Esophagus muscularis mucosa (tissue), 4 donors: ENCODE results near the gene YTHDC1. TPM values are rescaled to one million over a fixed set of nuclear protein-coding genes. Genes with fewer than 3 reads are reported as not detected.
"Not testable (repeated sequence)": the region's sequence is repeated elsewhere in the genome, so short reads cannot be mapped to it uniquely, and the experiment has no call there.

ENCODE experiments used
- DNase-seq: peaks from one replicate; pipeline ENCODE4 v3.0.0-alpha.2; 2017; ENCODE audit errors: extremely low spot score
- H3K27ac ChIP-seq, 4 donors: fragments of 200-600 bp; sonication (generic); replicated peaks in 1 of 4; 1 replicate in 3 of 4; 2 replicates in 1 of 4; pipeline ENCODE4 v1.5.1; 2016 to 2019; ENCODE audit warnings: mild to moderate bottlenecking in 1 of 4
- H3K27me3 ChIP-seq, 4 donors: fragments of 200-600 bp; sonication (generic); one replicate each; pipeline versions ENCODE4 v1.5.1 to v1.6.0; 2016 to 2019
- H3K36me3 ChIP-seq, 4 donors: fragments of 200-600 bp; sonication (generic); one replicate each; pipeline ENCODE4 v1.5.1; 2016 to 2019
- H3K4me1 ChIP-seq, 4 donors: fragments of 200-600 bp; sonication (generic); one replicate each; pipeline ENCODE4 v1.5.1; 2016 to 2019
- H3K4me3 ChIP-seq, 4 donors: fragments of 200-600 bp; sonication (generic); 1 replicate in 2 of 4; 2 replicates in 2 of 4; pipeline ENCODE4 v1.5.1; 2016 to 2019; ENCODE audit warnings: mild to moderate bottlenecking in 4 of 4, moderate library complexity in 1 of 4
- H3K9me3 ChIP-seq, 4 donors: fragments of 200-600 bp; sonication (generic); 1 replicate in 3 of 4; 2 replicates in 1 of 4; pipeline ENCODE4 v1.5.1; 2016 to 2019
- CTCF ChIP-seq, 3 experiments: fragments of 200-600 bp in 2 of 3; fragments of 450-650 bp in 1 of 3; sonication (generic) in 2 of 3; IDR thresholded peaks; one replicate each; pipeline ENCODE4 v1.5.1; 2017 to 2019; ENCODE audit warnings: antibody characterized with exemption in 3 of 3, mild to moderate bottlenecking in 2 of 3, moderate library complexity in 1 of 3
- EP300 ChIP-seq: sonication (generic); formaldehyde crosslinking; IDR thresholded peaks from one replicate; pipeline ENCODE4 v1.6.1; 2017; ENCODE audit warnings: antibody characterized with exemption
- POLR2A ChIP-seq: fragments of 450-650 bp; IDR thresholded peaks from one replicate; pipeline ENCODE4 v1.6.1; 2017; ENCODE audit warnings: antibody characterized with exemption, moderate library complexity, mild to moderate bottlenecking, low read depth
- POLR2AphosphoS5 ChIP-seq, 2 donors: sonication (generic); formaldehyde crosslinking; IDR thresholded peaks; one replicate each; pipeline ENCODE4 v1.6.1; 2017; ENCODE audit warnings: antibody characterized with exemption in 2 of 2
- WGBS: methylation state at CpG from one replicate; pipeline ENCODE4 v1.1.5; 2018; 5-methylcytosine and 5-hydroxymethylcytosine counted together
- intact Hi-C: fragments of 100-400 bp; cut with DNase I; formaldehyde crosslinking; loops from one replicate; pipeline ENCODE4 v1.15.1; 2023
- total RNA-seq, 4 donors: library from RNA; depleted of rRNA; stranded (reverse); fragments of >200 nt; gene quantifications; one replicate each; pipeline versions ENCODE4 v1.1.0 to v1.2.1, GENCODE V29; 2016

The YTHDC1 gene
- total RNA-seq, 4 donors from 2014 or later = 55.4 to 68.7 (median 61.4) TPM

- Histone ChIP-seq H3K4me3 (no peak overlapping the region), H3K4me1 (no peaks in the 10 kb centered on the region), H3K9me3 (no peaks in the 10 kb centered on the region), H3K36me3 (no peaks in the 10 kb centered on the region), H3K27me3 (no peaks in the 10 kb centered on the region), H3K27ac (no peak overlapping the region)
- WGBS = 89% methylated on average over 1 of the region's 1 CpG
- no peak for TF ChIP-seq CTCF (IDR thresholded peaks at IDR 0.05)
- no peak for TF ChIP-seq POLR2A
- TF ChIP-seq POLR2AphosphoS5 (IDR thresholded peaks at IDR 0.05) = no peak
- TF ChIP-seq EP300 = no peak
- no peak for DNase-seq
- intact Hi-C loops = no loop called here
Measured at GRCh38 chr4:68291256-68291655, 58.6 kb downstream of the YTHDC1 start.

DNA sequence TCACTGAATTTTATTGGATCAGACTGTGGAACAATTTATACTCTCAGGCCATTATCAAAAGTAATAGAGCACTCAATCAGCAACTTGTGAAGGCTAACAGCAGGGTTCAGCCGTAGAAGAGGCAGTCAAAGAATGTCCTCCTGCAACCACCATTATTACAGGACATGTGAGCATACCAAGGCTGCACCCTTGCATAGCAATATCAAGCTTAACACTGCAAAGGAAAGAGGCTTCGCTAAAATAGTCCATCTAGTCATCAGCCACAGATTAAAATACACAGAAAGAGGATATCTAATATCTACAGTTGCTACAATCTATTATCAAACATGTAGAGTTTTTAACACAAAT, 61.5 kb downstream of the YTHDC1 start:
- Histone ChIP-seq H3K9me3 (no peaks in the 10 kb centered on the region), H3K27me3 (no peaks in the 10 kb centered on the region), H3K4me1 (no peaks in the 10 kb centered on the region), H3K36me3 (no peaks in the 10 kb centered on the region), H3K27ac (no peak overlapping the region), H3K4me3 (no peak overlapping the region)
- intact Hi-C loops = no loop called here
- TF ChIP-seq POLR2AphosphoS5 (IDR thresholded peaks at IDR 0.05) (no peak), POLR2A (no peak), CTCF (IDR thresholded peaks at IDR 0.05) (no peak)
- WGBS = 73% methylated on average over 2 of the region's 2 CpGs
- DNase-seq = no peak

GRCh38 chr4:68287704-68288392, 62.0 kb downstream of the YTHDC1 start:
- Histone ChIP-seq H3K27me3 (no peaks in the 10 kb centered on the region), H3K36me3 (no peaks in the 10 kb centered on the region), H3K4me1 (no peaks in the 10 kb centered on the region), H3K27ac (no peak overlapping the region), H3K4me3 (no peak overlapping the region), H3K9me3 (no peaks in the 10 kb centered on the region)
- intact Hi-C loops = no loop called here
- no peak for DNase-seq
- WGBS = 71% methylated on average over 3 of the region's 3 CpGs
- no peak for TF ChIP-seq POLR2A
- TF ChIP-seq CTCF (IDR thresholded peaks at IDR 0.05) = no peak
- no peak for TF ChIP-seq POLR2AphosphoS5 (IDR thresholded peaks at IDR 0.05)
- TF ChIP-seq EP300 = no peak

DNA sequence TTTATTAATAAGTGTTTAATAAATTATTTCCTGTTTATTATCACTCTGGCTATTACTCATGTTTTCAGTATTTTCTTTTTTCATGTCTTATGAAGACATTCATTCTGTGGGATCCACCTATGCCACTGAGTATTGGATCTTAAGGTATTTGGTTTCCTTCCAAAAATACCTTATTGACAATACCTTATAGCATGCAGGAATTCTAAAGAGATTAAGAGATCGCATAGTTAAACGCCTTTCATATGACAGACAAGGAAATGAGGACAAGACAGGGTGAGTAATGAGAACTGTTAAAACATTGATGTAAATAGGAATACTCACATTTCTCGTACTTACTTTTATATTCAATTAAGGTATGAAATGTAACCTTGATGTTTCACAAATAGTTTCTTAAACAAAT, 66.2 kb downstream of the YTHDC1 start:
- no peak for TF ChIP-seq EP300
- TF ChIP-seq POLR2A = no peak
- TF ChIP-seq POLR2AphosphoS5 (IDR thresholded peaks at IDR 0.05) = no peak
- no peak for TF ChIP-seq CTCF (IDR thresholded peaks at IDR 0.05)
- no peaks in the 10 kb centered on the region for H3K36me3 ChIP-seq
- no peak for DNase-seq
- H3K4me1 ChIP-seq = no peaks in the 10 kb centered on the region
- no peak overlapping the region for H3K4me3 ChIP-seq
- no peaks in the 10 kb centered on the region for H3K9me3 ChIP-seq
- no peaks in the 10 kb centered on the region for H3K27me3 ChIP-seq
- no peak overlapping the region for H3K27ac ChIP-seq
- WGBS = 82% methylated on average over 3 of the region's 3 CpGs
- intact Hi-C loops = no loop called here

- Histone ChIP-seq H3K36me3 (no peaks in the 10 kb centered on the region), H3K27me3 (no peaks in the 10 kb centered on the region), H3K27ac (no peak overlapping the region), H3K4me3 (no peak overlapping the region), H3K4me1 (no peaks in the 10 kb centered on the region), H3K9me3 (no peaks in the 10 kb centered on the region)
- 98% methylated on average over 2 of the region's 2 CpGs for WGBS
- DNase-seq = no peak
- intact Hi-C loops = no loop called here
- TF ChIP-seq CTCF (IDR thresholded peaks at IDR 0.05) (no peak), POLR2A (no peak), EP300 (no peak), POLR2AphosphoS5 (IDR thresholded peaks at IDR 0.05) (no peak)
Measured at GRCh38 chr4:68283095-68283494, 66.8 kb downstream of the YTHDC1 start.

DNA sequence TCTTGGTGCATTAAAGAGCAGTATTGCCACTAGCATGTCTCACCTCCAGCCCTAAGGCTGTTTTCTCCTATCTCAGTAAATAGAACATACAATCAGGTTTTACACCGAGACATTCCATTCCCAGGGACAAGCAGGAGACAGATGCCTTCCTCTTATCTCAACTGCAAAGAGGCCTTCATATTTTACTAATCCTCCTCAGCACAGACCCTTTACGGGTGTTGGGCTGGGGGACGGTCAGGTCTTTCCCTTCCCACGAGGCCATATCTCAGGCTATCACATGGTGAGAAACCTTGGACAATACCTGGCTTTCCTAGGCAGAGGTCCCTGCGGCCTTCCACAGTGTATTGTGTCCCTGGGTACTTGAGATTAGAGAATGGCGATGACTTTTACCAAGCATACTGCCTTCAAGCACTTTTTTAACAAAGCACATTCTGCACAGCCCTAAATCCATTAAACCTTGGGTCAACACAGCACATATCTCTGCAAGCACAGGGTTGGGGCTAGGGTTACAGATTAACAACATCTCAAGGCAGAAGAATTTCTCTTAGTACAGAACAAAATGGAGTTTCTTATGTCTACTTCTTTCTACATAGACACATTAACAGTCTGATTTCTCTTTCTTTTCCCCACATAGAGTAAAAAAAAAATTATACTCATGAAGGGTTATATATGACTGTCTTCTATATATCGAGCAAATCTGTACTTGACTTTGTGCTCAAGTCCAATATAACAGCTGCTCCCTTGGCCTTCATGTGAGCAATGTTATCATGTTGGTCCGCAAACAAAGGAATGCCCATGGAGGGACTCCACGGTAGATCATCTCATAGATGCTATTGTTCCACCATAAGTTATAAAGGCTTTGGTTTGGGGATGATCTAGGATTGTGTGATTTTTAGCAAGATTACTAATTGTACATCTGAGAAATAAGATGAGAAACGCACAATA, 67.8 kb downstream of the YTHDC1 start:
- H3K4me3 ChIP-seq, intact Hi-C loops, H3K27ac ChIP-seq, DNase-seq, H3K36me3 ChIP-seq, H3K27me3 ChIP-seq, H3K4me1 ChIP-seq, H3K9me3 ChIP-seq: not testable (repeated sequence)
- WGBS = 86% methylated on average over 9 of the region's 10 CpGs
